Motor neuron (in vitro differentiated cells): ENCODE data around the gene DAB1. TPM values are rescaled to one million over a fixed set of nuclear protein-coding genes. Genes with fewer than 3 reads are reported as not detected.
A peak's percentile ranks its signal among the peaks of the same experiment; 100 is the strongest.

Source experiments
- ATAC-seq, 8 experiments: fragments of 200-7000 bp; cut with Tn5 transposase; replicated peaks in 6 of 8; 2 replicates each; pipeline ENCODE4 v1.8.0; 2021; ENCODE audit warnings: mild to moderate bottlenecking in 8 of 8, moderate library complexity in 8 of 8
- H3K27ac ChIP-seq, 2 donors: fragments of 250-450 bp; sonication (Bioruptor Pico); 2 replicates each; pipeline ENCODE4 v1.9.0; 2021; ENCODE audit warnings: antibody characterized with exemption in 2 of 2, mild to moderate bottlenecking in 2 of 2, moderate library complexity in 1 of 2
- H3K4me1 ChIP-seq, 2 donors: fragments of 250-450 bp; sonication (Bioruptor Pico); replicated peaks in 1 of 2; 2 replicates each; pipeline ENCODE4 v1.6.1; 2021; ENCODE audit warnings: antibody characterized with exemption in 2 of 2, mild to moderate bottlenecking in 2 of 2, moderate library complexity in 1 of 2
- H3K4me3 ChIP-seq, 5 donors: fragments of 250-450 bp; sonication (Bioruptor Pico); 2 replicates each; pipeline ENCODE4 v1.9.0; 2021; ENCODE audit warnings: antibody characterized with exemption in 5 of 5, mild to moderate bottlenecking in 5 of 5, moderate library complexity in 4 of 5
- WGBS, 10 experiments: fragments of 450-650 bp; shearing (Covaris generic); methylation state at CpG; one replicate each; pipeline ENCODE4 v1.0.0; 2022; 5-methylcytosine and 5-hydroxymethylcytosine counted together
- in situ Hi-C, 9 experiments: fragments of 400-800 bp; cut with MboI; loops; one replicate each; pipeline ENCODE4 v1.15.0; 2021; ENCODE audit warnings: low sequenced_read_pairs in 9 of 9, low pct_unique_long_range_greater_than_20kb in 2 of 9; ENCODE audit not compliant: unreplicated experiment in 9 of 9
- total RNA-seq, 8 experiments: library from RNA; unstranded; fragments of 300-600 nt; gene quantifications; 2 replicates each; pipeline versions ENCODE4 v1.2.3 to v1.2.4, GENCODE V29; 2022

Gene DAB1
- total RNA-seq, 8 experiments from 2014 or later: 1.4 to 38.4 (median 13.2) TPM

DNA sequence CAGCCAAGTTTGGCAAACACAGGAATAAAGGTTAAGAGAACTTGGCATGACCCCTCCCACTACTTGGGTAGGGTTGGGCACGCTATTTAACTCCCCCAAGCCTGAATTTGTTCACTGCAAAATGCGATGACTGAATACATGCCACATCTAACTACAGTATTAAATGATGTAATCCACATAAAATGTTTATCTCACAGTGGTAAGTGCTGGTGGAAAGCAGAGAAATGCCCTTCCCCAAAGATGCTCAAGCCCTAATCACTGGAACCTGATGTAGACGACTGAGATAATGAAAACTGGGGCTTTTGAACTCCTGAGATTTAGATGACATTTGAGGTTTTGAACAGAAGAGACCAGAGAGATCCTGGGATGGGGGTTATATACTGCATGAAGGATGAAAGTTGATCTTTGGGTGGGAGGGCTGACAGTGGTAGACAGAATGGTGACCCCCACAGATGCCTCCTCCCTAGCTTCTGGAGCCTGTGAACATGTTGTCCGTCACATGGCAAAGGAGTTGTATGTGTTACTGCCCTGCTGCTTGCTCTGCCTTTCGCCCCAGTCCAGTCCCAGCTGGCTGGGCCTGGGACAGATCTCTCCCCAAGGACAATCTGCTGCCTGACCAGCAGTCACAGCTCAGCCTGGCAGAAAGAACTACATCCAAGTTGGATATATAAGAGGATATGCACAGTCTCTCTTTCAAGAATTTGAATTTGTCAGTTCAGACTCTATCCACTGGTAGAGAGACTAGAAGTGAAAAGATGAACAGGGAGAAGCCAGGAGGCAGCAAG is 120.9 kb downstream of the DAB1 start:
- ATAC-seq: peak in 5 of 8 experiments; percentile 66 to 93 (median 89)
- Histone ChIP-seq H3K4me3 (no peak overlapping the region), H3K27ac (no peak overlapping the region), H3K4me1 (peaks cover 7 to 10% of the 10 kb centered on the region in 2 donors)
- in situ Hi-C loops: no loop called here
- 14 to 100% (median 97%) methylated on average over 1 to 5 of the region's 5 CpGs; no CpG with 5 or more reads in 1 of the 10 experiments for WGBS, 10 experiments

DNA sequence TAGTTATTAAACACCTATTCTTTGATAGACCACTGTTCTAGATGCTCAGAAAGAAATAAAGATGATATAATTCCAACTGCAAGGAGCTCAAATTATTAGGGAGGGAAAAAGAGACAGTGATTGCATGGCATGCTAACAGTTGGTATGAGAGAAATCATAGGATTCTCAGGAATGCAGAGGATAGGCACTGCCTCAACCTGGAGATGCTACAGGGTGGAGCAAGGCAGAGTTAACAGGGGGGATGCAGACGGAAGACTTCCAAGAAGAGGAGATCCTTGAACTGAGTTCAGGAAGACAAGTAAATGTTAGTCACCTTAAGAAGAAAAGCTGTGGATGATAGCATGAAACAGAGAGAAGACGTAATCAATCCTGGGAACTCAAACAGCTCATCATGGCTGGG is 123.7 kb downstream of the DAB1 start:
- H3K4me1 ChIP-seq: peaks cover 10 to 14% of the 10 kb centered on the region in 2 donors
- no peak overlapping the region for H3K27ac ChIP-seq
- ATAC-seq: no peak
- in situ Hi-C loops: no loop called here
- H3K4me3 ChIP-seq: no peak overlapping the region
- WGBS, 10 experiments: 40 to 100% (median 87%) methylated on average over 1 to 2 of the region's 2 CpGs; no CpG with 5 or more reads in 1 of the 10 experiments

DNA sequence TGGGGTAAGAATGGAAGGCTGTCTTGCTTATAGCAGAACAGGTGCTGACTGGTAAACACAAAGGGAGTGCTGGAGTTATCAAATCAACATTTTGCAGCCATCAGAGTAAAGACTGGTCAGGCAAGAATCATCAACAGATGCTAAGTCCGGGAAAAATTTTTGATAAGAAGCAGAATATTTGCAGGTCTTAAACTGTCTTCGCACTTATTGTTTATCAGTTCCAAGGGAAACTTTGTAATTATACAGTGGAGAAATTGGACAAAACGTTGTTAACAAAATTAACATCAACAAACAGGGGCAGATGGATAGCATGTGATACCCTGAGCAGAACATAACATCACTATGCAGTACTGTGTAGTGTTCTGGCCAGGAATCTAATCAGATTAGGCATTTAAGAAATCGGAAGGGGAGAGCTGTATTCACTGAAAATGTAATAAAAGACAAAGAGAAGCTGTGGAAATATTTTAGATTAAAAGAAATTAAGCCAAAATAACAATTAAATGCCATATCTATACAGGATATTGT is 127.1 kb downstream of the DAB1 start:
- in situ Hi-C loops: no loop called here
- ATAC-seq: peak in 4 of 8 experiments; percentile 42 to 50 (median 46)

DNA sequence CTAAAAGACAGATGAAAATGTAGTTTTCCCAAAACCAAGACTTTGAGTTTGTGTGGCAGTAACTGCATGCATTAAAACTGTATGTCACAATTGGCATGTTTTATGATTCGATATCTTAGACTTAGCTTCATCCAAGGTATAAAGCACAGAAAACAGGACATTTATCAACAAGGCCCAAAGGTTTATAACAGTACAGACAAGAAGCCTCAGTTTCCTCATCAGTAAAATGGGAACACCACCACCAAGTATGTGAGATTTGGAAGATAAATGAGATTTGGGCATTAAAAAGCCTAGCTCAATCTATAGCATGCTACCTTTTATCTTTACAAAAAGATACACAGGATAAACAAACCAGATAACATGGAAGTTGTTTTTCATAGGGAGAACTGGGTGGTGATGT is 128.5 kb downstream of the DAB1 start:
- WGBS, 10 experiments: 100% methylated on average over 1 of the region's 1 CpG; no CpG with 5 or more reads in 4 of the 10 experiments
- in situ Hi-C loops: no loop called here

More for the DNA sequence above, 127.1 kb downstream of the DAB1 start:
- no peak overlapping the region for H3K27ac ChIP-seq
- peaks cover 3 to 4% of the 10 kb centered on the region in 2 donors for H3K4me1 ChIP-seq
- WGBS, 10 experiments: 36 to 92% (median 69%) methylated on average over 2 to 4 of the region's 4 CpGs
- H3K4me3 ChIP-seq: no peak overlapping the region

DNA sequence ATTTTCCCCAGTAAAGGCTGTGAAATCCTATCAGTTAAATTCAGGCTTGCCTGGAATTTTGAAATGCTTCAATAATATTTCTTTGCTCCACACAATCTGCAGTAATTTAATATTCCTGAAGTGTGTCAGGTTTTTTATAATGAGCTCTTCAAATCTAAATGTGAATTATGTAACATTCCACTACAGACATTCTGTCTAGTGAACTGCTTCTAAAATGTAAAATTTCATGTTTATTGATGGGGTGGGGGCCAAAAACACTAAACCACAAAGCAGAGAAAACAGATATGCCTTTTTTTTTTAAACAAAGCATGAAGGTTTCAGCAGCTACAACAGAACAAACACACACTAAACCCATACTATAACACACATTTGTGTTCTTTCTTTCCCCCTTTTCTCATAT is 129.7 kb downstream of the DAB1 start:
- ATAC-seq: peak in 1 of 8 experiments; percentile 54
- Histone ChIP-seq H3K4me3 (no peak overlapping the region), H3K27ac (no peak overlapping the region), H3K4me1 (peaks cover 3 to 4% of the 10 kb centered on the region in 2 donors)
- in situ Hi-C loops: no loop called here

More for the DNA sequence above, 128.5 kb downstream of the DAB1 start:
- Histone ChIP-seq H3K4me1 (peaks cover 3 to 4% of the 10 kb centered on the region in 2 donors), H3K4me3 (no peak overlapping the region), H3K27ac (no peak overlapping the region)
- no peak for ATAC-seq

DNA sequence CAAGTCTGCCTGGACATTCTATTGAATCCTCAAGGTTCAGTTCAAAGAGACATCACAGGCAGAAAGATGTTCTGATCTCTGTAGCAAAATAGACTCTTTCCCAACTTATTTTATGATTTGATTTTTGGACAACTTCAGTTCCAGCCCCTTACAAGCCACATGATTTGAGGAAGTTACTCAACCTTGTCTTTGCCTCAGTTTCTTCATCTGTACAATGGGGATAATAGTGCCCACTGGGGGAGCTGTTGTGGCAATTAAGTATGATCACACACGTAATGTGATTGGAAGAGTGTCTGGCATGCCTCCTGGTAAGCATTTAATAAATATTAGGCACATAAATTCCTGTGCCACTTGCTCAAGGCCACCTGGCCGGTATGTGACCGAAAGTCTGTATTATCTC is 130.6 kb downstream of the DAB1 start:
- no peak for ATAC-seq
- in situ Hi-C loops: no loop called here
- WGBS, 10 experiments: 62 to 100% (median 97%) methylated on average over 1 to 3 of the region's 3 CpGs; no CpG with 5 or more reads in 2 of the 10 experiments
- peaks cover 3 to 4% of the 10 kb centered on the region in 2 donors for H3K4me1 ChIP-seq
- H3K4me3 ChIP-seq: no peak overlapping the region
- H3K27ac ChIP-seq: no peak overlapping the region

DNA sequence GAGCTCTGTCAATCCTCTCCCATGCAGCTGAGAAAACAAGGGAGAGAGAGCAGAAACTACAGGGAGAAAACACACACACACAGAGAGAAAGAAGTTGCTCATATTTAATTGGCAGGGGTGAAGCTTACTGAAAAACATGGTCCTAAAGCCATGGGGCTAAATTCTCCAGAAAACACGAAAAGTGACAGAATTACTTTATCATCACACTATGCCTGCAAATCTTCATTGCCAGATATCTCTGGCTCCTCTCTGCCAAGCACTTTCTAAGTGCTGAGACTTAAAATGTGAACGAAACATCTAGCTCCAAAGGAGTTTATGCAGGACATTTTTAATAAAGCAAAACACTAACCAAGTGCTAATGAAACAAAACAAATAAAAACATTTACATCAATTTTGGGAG is 134.1 kb downstream of the DAB1 start:
- WGBS, 10 experiments: 19 to 93% (median 74%) methylated on average over 2 of the region's 2 CpGs
- ATAC-seq: no peak
- peaks cover 0 to 5% of the 10 kb centered on the region in 2 donors for H3K4me1 ChIP-seq

DNA sequence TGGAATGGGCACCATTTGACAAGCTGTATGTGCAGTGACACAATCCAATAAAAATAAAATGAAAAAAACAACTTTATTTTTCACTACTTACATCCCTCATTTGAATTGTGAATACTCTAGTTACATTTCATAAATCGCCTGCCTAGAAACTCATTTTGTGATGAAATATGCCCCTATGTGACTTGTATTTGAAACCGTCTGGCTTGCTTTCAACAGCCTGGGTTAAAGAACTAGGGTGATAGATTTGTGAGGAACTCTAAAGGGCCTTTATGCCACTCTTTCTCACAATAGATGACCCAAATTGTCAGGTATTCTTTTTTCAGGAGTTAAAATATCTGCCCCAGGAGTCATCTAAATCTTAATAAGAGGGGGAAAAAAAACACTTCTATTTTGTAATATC is 137.9 kb downstream of the DAB1 start:
- Histone ChIP-seq H3K4me3 (no peak overlapping the region), H3K27ac (no peak overlapping the region), H3K4me1 (peaks cover 12 to 15% of the 10 kb centered on the region in 2 donors)
- peak in 1 of 8 experiments; percentile 76 for ATAC-seq
- in situ Hi-C loops: no loop called here
- WGBS, 10 experiments: 0 to 100% (median 70%) methylated on average over 1 to 2 of the region's 2 CpGs; no CpG with 5 or more reads in 2 of the 10 experiments

More for the DNA sequence above, 134.1 kb downstream of the DAB1 start:
- no peak overlapping the region for H3K4me3 ChIP-seq
- H3K27ac ChIP-seq: no peak overlapping the region
- in situ Hi-C loops: no loop called here

DNA sequence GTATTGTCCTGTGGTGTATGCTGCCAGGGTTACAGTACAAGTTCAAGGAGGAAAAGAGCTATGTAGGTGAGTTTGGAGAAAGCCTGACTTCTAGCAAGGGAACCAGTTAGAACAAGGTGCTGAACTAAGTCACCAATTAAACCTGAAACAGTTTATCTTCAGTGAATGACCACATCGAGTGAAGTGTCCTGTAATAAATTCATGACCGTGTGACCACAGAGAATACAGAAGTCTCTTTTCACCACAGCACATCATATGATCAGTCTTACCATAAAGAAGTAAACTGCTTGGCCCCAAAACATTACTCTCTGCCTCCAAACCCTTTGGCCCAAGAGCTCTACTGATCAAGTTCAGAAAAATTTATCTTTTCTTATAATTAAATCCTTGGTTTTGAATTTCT is 141.4 kb downstream of the DAB1 start:
- Histone ChIP-seq H3K4me3 (no peak overlapping the region), H3K27ac (no peak overlapping the region), H3K4me1 (peaks cover 17 to 19% of the 10 kb centered on the region in 2 donors)
- WGBS, 10 experiments: 16 to 100% (median 75%) methylated on average over 1 to 2 of the region's 2 CpGs; no CpG with 5 or more reads in 2 of the 10 experiments
- peak in 5 of 8 experiments; percentile 61 to 76 (median 67) for ATAC-seq
- in situ Hi-C loops: no loop called here

DNA sequence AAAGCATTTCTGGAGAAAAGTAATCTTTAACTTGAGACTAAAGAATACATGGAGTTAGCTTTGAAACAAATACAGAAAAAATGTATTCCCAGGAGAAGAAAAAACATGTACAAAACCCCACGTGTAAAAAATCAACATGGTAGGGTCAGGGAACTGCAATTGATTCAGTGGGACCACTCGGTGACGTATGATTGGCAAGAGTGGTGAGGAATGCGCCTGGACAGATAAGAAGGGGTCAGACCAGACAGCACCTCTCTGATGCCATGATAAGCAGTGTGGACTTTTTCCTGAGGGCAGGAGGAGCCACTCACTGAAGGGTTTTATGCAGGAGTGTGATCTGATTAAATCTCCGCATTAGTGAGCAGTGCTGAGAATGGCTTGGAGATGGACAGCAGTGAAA is 142.5 kb downstream of the DAB1 start:
- ATAC-seq: no peak
- WGBS, 10 experiments: 26 to 100% (median 92%) methylated on average over 1 to 5 of the region's 5 CpGs

DNA sequence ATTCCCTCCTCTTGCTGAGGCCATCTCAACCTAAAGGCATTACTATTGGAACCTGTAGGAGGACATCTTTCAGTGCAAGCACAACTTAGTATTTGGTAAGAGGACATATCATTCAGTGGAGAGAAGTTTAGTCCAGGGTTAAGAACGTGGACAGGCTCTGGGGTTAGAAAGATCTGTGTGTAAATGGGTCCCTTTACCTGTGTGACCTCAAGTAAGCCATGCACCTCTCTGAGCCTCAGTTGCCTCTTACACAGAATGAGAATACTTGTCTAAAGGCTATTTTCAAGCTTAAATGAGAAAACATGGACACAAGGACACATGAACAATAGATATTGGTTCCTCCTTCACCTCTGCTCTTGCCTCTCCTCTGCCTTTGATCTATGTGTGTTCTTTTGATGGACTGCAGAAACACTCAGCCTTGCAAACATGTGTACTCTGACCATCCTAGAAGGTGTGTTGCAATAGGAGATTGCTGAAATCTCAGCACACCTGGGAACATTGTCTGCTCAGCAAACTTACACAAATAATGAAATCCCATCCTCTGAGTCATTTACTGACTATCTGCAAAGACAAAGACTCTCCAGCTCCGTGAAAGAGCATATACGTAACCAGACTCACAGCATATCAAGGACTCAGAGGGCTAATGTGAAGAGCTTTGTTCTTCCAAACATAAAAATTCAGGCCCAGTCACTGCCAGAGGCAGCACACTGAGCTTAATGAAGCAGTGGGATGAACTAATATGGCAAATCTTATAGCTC is 143.8 kb downstream of the DAB1 start:
- 14 to 93% (median 81%) methylated on average over 1 to 3 of the region's 3 CpGs; no CpG with 5 or more reads in 3 of the 10 experiments for WGBS, 10 experiments
- Histone ChIP-seq H3K4me1 (peaks cover 17 to 21% of the 10 kb centered on the region in 2 donors), H3K27ac (no peak overlapping the region), H3K4me3 (no peak overlapping the region)
- ATAC-seq: peak in 5 of 8 experiments; percentile 61 to 86 (median 74)
- in situ Hi-C loops: no loop called here

More for the DNA sequence above, 142.5 kb downstream of the DAB1 start:
- in situ Hi-C loops: no loop called here
- Histone ChIP-seq H3K4me3 (no peak overlapping the region), H3K27ac (no peak overlapping the region), H3K4me1 (peaks cover 17 to 19% of the 10 kb centered on the region in 2 donors)

DNA sequence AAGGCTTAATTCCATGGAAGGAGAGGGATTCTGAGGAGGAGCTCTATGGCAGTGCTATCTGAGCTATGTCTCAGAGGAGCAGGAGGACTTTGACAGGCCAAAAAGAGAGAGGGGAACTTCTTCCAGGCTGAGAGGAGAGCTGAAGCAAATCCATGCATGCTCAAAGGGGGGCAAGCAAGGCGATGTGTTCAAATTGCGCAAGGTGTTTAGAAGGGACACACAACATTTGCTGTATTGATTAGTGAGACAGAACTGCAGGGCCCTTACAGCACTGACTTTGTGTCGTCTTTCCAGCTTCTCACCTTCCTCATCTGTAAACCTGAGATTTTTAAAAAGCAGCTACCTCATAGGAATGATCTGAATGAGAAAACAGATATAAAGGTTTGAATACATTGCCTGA is 145.3 kb downstream of the DAB1 start:
- H3K27ac ChIP-seq: no peak overlapping the region
- in situ Hi-C loops: no loop called here
- H3K4me3 ChIP-seq: no peak overlapping the region
- 34 to 100% (median 90%) methylated on average over 1 to 3 of the region's 3 CpGs; no CpG with 5 or more reads in 1 of the 10 experiments for WGBS, 10 experiments
- H3K4me1 ChIP-seq: peaks cover 17 to 24% of the 10 kb centered on the region in 2 donors
- no peak for ATAC-seq

DNA sequence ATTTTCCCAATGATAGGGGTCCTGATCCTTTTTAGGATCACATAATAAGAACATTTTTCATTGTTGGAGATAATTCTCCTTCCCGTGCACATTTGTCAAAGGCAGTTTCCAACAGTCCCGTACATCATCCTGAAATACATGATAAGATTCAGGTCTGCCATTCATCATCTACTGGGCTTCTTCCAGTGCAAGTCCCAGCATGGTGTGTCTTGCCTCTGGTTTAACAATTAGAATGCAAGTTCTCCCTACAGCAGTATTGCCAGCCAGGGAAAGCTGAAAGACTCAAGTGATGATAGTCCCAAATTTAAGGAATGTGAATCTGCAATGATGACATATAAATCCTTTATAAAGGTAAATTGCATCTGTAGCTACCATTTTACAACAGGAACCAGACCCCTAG is 146.2 kb downstream of the DAB1 start:
- H3K4me1 ChIP-seq: peaks cover 12 to 18% of the 10 kb centered on the region in 2 donors
- H3K27ac ChIP-seq: no peak overlapping the region
- H3K4me3 ChIP-seq: no peak overlapping the region
- no peak for ATAC-seq
- WGBS, 10 experiments: 67 to 100% (median 96%) methylated on average over 2 of the region's 2 CpGs; no CpG with 5 or more reads in 3 of the 10 experiments
- in situ Hi-C loops: no loop called here
